H1 (cell line): ENCODE data around the gene RAPGEF1. TPM values are rescaled to one million over a fixed set of nuclear protein-coding genes. Genes with fewer than 3 reads are reported as not detected.

ENCODE experiments used
- CEBPB ChIP-seq: IDR thresholded peaks from 2 replicates; pipeline ENCODE4 v1.6.1; 2012; ENCODE audit warnings: low read depth, low read length
- CTBP2 ChIP-seq: IDR thresholded peaks from 2 replicates; pipeline ENCODE4 v1.7.0; 2011; ENCODE audit warnings: borderline replicate concordance, mild to moderate bottlenecking, moderate library complexity, mixed read lengths, low read length; ENCODE audit not compliant: insufficient read depth, insufficient read length
- POU5F1 ChIP-seq: IDR thresholded peaks from 2 replicates; pipeline ENCODE4 v1.6.1; 2011; ENCODE audit warnings: low read depth, mild to moderate bottlenecking, low read length, moderate library complexity
- TAF1 ChIP-seq: IDR thresholded peaks from 2 replicates; pipeline ENCODE4 v1.6.1; 2011; ENCODE audit warnings: mild to moderate bottlenecking, low read depth, low read length
- TCF12 ChIP-seq: IDR thresholded peaks from 2 replicates; pipeline ENCODE4 v1.6.1; 2011; ENCODE audit warnings: low read depth, mild to moderate bottlenecking, low read length
- polyA plus RNA-seq, 7 experiments: library from polyadenylated mRNA; depleted of rRNA in 3 of 7; stranded (reverse) in 5 of 7; unstranded in 2 of 7; fragments of >200 nt in 5 of 7; fragments of 200-250 nt in 2 of 7; gene quantifications; 1 replicate in 5 of 7; 2 replicates in 1 of 7; 4 replicates in 1 of 7; pipeline versions ENCODE4 v1.2.1 to v1.2.3, GENCODE V29; 2011 to 2013; ENCODE audit warnings: missing spikeins in 2 of 7, mixed read lengths in 2 of 7
- total RNA-seq: library from RNA; stranded (reverse); fragmentation: NEBNext Ultra II Directional; extraction: Animal tissue kit (Norgen Biotek cat#: 25700); gene quantifications from 2 replicates; pipeline ENCODE4 v1.2.1, GENCODE V29; 2021
- TF ChIP-seq, protein P1 (sequence below): fragments of 300-600 bp; sonication (generic); IDR thresholded peaks from 2 replicates; pipeline ENCODE4 v1.7.1; 2012; ENCODE audit warnings: low read length, moderate library complexity, mild to moderate bottlenecking, inconsistent platforms; ENCODE audit not compliant: insufficient replicate concordance
- TF ChIP-seq, protein P2 (sequence below), 3 experiments: IDR thresholded peaks; 1 replicate in 2 of 3; 2 replicates in 1 of 3; pipeline versions ENCODE4 v1.5.1 to v1.6.1; 2011; ENCODE audit warnings: low read length in 3 of 3, mild to moderate bottlenecking in 3 of 3, inconsistent platforms in 2 of 3, low read depth in 1 of 3, moderate library complexity in 1 of 3; ENCODE audit not compliant: insufficient read depth in 1 of 3; ENCODE audit errors: control extremely low read depth in 1 of 3
- TF ChIP-seq, protein P3 (sequence below): IDR thresholded peaks from 2 replicates; pipeline ENCODE4 v1.6.1; 2011; ENCODE audit warnings: low read length, improper control_type of control experiment

RAPGEF1 gene
- total and polyA plus RNA-seq, 2 of the 8 experiments (the other 6 are each of a cell fraction or from before 2014, with no cell fraction given), result 29.7 to 78.9 TPM

DNA sequence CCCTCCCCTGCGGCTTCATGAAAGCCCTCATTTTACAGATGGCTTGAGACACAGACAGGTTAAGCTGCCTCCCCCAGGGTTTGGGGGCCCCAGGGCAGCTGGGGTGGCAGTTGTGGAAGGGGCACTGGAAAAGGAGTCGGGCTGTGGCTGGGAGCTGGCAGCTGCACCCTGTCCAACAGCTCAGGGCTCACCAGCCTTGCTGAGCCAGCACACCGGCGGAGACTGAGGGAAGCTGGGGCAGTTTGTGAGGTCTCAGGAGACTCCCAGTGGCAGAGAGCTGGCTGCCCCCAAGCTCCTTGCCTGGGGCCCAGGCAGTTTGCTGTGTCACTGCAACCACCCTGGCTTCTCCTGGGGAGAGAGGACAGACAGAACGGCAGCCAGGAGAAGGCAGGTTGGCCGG, 34.8 kb upstream of the RAPGEF1 start (continued):
- TF ChIP-seq, protein P1, sequence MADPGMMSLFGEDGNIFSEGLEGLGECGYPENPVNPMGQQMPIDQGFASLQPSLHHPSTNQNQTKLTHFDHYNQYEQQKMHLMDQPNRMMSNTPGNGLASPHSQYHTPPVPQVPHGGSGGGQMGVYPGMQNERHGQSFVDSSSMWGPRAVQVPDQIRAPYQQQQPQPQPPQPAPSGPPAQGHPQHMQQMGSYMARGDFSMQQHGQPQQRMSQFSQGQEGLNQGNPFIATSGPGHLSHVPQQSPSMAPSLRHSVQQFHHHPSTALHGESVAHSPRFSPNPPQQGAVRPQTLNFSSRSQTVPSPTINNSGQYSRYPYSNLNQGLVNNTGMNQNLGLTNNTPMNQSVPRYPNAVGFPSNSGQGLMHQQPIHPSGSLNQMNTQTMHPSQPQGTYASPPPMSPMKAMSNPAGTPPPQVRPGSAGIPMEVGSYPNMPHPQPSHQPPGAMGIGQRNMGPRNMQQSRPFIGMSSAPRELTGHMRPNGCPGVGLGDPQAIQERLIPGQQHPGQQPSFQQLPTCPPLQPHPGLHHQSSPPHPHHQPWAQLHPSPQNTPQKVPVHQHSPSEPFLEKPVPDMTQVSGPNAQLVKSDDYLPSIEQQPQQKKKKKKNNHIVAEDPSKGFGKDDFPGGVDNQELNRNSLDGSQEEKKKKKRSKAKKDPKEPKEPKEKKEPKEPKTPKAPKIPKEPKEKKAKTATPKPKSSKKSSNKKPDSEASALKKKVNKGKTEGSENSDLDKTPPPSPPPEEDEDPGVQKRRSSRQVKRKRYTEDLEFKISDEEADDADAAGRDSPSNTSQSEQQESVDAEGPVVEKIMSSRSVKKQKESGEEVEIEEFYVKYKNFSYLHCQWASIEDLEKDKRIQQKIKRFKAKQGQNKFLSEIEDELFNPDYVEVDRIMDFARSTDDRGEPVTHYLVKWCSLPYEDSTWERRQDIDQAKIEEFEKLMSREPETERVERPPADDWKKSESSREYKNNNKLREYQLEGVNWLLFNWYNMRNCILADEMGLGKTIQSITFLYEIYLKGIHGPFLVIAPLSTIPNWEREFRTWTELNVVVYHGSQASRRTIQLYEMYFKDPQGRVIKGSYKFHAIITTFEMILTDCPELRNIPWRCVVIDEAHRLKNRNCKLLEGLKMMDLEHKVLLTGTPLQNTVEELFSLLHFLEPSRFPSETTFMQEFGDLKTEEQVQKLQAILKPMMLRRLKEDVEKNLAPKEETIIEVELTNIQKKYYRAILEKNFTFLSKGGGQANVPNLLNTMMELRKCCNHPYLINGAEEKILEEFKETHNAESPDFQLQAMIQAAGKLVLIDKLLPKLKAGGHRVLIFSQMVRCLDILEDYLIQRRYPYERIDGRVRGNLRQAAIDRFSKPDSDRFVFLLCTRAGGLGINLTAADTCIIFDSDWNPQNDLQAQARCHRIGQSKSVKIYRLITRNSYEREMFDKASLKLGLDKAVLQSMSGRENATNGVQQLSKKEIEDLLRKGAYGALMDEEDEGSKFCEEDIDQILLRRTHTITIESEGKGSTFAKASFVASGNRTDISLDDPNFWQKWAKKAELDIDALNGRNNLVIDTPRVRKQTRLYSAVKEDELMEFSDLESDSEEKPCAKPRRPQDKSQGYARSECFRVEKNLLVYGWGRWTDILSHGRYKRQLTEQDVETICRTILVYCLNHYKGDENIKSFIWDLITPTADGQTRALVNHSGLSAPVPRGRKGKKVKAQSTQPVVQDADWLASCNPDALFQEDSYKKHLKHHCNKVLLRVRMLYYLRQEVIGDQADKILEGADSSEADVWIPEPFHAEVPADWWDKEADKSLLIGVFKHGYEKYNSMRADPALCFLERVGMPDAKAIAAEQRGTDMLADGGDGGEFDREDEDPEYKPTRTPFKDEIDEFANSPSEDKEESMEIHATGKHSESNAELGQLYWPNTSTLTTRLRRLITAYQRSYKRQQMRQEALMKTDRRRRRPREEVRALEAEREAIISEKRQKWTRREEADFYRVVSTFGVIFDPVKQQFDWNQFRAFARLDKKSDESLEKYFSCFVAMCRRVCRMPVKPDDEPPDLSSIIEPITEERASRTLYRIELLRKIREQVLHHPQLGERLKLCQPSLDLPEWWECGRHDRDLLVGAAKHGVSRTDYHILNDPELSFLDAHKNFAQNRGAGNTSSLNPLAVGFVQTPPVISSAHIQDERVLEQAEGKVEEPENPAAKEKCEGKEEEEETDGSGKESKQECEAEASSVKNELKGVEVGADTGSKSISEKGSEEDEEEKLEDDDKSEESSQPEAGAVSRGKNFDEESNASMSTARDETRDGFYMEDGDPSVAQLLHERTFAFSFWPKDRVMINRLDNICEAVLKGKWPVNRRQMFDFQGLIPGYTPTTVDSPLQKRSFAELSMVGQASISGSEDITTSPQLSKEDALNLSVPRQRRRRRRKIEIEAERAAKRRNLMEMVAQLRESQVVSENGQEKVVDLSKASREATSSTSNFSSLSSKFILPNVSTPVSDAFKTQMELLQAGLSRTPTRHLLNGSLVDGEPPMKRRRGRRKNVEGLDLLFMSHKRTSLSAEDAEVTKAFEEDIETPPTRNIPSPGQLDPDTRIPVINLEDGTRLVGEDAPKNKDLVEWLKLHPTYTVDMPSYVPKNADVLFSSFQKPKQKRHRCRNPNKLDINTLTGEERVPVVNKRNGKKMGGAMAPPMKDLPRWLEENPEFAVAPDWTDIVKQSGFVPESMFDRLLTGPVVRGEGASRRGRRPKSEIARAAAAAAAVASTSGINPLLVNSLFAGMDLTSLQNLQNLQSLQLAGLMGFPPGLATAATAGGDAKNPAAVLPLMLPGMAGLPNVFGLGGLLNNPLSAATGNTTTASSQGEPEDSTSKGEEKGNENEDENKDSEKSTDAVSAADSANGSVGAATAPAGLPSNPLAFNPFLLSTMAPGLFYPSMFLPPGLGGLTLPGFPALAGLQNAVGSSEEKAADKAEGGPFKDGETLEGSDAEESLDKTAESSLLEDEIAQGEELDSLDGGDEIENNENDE, result no peak
- TF ChIP-seq CEBPB, result no peak
- TF ChIP-seq, protein P2, sequence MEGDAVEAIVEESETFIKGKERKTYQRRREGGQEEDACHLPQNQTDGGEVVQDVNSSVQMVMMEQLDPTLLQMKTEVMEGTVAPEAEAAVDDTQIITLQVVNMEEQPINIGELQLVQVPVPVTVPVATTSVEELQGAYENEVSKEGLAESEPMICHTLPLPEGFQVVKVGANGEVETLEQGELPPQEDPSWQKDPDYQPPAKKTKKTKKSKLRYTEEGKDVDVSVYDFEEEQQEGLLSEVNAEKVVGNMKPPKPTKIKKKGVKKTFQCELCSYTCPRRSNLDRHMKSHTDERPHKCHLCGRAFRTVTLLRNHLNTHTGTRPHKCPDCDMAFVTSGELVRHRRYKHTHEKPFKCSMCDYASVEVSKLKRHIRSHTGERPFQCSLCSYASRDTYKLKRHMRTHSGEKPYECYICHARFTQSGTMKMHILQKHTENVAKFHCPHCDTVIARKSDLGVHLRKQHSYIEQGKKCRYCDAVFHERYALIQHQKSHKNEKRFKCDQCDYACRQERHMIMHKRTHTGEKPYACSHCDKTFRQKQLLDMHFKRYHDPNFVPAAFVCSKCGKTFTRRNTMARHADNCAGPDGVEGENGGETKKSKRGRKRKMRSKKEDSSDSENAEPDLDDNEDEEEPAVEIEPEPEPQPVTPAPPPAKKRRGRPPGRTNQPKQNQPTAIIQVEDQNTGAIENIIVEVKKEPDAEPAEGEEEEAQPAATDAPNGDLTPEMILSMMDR (IDR thresholded peaks at IDR 0.05; ENCODE audit: control extremely low read depth in 1 of 3, insufficient read depth in 1 of 3, low read depth in 1 of 3, low read length in 3 of 3), result no peak
- TF ChIP-seq TAF1, result no peak
- no peak for TF ChIP-seq TCF12
- no peak for TF ChIP-seq CTBP2
- TF ChIP-seq, protein P3, sequence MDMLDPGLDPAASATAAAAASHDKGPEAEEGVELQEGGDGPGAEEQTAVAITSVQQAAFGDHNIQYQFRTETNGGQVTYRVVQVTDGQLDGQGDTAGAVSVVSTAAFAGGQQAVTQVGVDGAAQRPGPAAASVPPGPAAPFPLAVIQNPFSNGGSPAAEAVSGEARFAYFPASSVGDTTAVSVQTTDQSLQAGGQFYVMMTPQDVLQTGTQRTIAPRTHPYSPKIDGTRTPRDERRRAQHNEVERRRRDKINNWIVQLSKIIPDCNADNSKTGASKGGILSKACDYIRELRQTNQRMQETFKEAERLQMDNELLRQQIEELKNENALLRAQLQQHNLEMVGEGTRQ, result no peak
- no peak for TF ChIP-seq POU5F1
